CD4-positive, alpha-beta T cell treated with Interleukin-1 beta for 1 hour (primary cell): Measurements from ENCODE around the gene MAPKAPK5.
A peak's percentile ranks its signal among the peaks of the same experiment; 100 is the strongest.
"Not testable (repeated sequence)": the region's sequence is repeated elsewhere in the genome, so short reads cannot be mapped to it uniquely, and the experiment has no call there.

ENCODE experiments used
- DNase-seq, 2 donors: peaks; one replicate each; pipeline ENCODE4 v3.0.0-alpha.2; 2020 to 2022

MAPKAPK5 gene, protein sequence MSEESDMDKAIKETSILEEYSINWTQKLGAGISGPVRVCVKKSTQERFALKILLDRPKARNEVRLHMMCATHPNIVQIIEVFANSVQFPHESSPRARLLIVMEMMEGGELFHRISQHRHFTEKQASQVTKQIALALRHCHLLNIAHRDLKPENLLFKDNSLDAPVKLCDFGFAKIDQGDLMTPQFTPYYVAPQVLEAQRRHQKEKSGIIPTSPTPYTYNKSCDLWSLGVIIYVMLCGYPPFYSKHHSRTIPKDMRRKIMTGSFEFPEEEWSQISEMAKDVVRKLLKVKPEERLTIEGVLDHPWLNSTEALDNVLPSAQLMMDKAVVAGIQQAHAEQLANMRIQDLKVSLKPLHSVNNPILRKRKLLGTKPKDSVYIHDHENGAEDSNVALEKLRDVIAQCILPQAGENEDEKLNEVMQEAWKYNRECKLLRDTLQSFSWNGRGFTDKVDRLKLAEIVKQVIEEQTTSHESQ

GRCh38 chr12:111841750-111842555 is at the start of gene MAPKAPK5:
Gene MAPKAPK5, plus strand, starts transcription at chr12:111842228. Its CDS starts 506 bp downstream, at chr12:111842734.
- DNase-seq = peak; percentile 96 to 98

GRCh38 chr12:111792856-111793235 is 49.2 kb upstream of the MAPKAPK5 start:
- DNase-seq = no peak

GRCh38 chr12:111798182-111798581 is 43.8 kb upstream of the MAPKAPK5 start:
- DNase-seq = no peak

- DNase-seq = no peak
Measured at GRCh38 chr12:111799758-111800157, 42.3 kb upstream of the MAPKAPK5 start.

DNA sequence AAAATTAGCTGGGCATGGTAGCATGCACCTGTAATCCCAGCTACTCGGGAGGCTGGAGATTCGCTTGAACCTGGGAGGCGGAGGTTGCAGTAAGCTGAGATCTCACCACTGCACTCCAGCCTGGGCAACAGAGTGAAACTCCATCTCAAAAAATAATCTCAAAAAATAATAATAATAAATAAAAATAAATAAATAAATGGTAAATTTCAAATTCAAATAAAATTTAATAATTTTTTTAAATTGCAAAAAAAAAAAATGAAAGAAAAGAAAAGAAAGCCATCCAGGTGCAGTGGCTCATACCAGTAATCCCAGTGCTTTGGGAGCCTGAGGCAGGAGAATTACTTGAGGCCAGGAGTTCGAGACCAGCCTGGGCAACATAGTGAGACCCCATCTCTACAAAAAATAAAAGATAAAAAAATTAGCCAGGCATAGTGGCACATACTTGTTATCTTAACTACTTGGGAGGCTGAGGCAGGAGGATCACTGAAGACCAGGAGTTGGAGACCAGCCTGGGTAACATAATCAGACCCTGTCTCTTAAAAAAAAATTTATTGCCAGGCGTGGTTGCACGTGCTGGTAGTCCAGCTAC is 38.9 kb upstream of the MAPKAPK5 start:
- no peak for DNase-seq

GRCh38 chr12:111803851-111804250 is 38.2 kb upstream of the MAPKAPK5 start:
- no peak for DNase-seq

GRCh38 chr12:111806304-111806703 is 35.7 kb upstream of the MAPKAPK5 start:
- DNase-seq = no peak

DNA sequence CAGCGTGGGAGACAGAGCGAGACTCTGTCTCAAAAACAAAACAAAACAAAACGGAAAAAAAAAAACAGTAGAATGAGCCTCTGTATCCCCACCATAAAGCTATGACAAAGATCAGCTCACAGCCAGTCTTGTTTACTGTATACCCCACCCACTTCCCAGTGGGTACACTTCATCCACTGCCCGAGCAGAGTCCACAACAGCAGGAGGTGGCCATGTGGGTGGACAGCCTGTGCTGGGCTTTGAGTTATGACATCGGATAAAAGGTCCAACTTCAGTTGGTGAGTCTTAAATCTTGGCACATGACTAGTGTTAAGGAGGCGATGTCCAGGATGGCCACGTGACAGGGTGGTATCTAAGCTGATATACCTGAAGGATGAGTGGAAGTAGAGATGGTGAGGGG is 34.8 kb upstream of the MAPKAPK5 start:
- DNase-seq = no peak

GRCh38 chr12:111812881-111813741 is 28.9 kb upstream of the MAPKAPK5 start:
- DNase-seq = peak; percentile 65 to 70

DNA sequence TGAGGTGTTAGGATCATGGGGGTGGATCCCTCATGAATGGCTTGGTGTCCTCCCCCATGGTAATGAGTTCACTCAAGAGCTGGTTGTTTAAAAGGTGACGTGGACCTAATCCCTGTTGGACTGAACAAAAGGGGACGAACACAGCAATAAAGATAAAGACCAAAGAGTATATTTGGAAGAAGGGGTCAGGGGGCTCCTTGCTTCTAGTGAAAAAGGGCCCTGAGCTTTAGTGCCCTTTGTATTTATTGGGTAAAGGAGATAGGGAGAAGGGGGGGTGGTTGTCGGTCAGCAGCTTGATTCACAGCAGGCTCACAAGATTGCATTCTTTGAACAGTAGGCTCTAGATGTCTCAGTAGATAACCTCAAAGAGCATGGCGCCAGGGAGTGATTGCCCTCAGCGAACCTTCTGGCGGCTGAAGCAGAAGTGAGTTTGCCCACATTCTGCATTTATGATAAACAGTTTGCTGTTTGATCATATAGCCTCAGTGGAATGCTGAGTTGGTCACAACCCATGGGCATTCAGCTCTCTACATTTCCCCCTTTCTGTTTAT is 25.9 kb upstream of the MAPKAPK5 start:
- no peak for DNase-seq

DNA sequence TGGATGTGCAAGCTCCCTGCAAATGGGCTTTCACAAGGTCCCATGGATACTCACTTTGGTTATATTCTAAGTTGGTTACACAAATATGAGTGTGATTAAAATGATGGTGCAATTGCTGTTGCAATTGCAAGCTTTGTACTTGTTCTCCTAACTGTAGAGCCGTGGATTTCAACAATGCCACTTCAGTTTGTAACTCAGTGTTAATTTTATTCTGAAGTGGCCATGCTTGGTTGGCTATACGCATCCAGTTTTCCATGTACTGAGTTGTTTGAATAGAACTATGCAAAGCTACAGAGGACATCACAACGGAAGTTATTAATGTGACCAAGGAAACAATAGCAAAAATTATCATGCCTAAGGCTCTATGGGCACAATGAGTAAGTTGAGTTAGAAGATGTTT is 25.1 kb upstream of the MAPKAPK5 start:
- not testable (repeated sequence) for DNase-seq

DNA sequence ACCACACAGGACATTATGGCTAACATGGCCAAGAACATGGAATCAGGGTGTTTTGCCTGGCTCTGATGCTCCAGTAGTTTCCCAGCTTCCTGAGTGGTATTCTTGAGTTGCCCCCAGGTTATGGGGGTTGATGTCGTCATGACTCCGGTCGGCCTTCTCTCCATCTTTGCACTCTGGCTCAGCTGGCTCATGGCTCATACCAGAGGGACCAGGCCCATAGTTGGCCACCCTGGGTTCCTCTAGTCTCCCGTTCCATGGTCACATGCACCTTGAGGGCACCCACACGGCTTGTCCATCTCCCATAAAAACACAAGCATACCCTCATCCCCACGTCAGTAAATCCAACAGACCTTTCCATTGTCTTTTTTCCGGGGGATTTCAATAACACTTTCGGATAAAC is 23.7 kb upstream of the MAPKAPK5 start:
- DNase-seq = no peak

- DNase-seq = no peak
Measured at GRCh38 chr12:111819191-111820158, 22.6 kb upstream of the MAPKAPK5 start.

GRCh38 chr12:111820828-111821227 is 21.2 kb upstream of the MAPKAPK5 start:
- DNase-seq = not testable (repeated sequence)

DNA sequence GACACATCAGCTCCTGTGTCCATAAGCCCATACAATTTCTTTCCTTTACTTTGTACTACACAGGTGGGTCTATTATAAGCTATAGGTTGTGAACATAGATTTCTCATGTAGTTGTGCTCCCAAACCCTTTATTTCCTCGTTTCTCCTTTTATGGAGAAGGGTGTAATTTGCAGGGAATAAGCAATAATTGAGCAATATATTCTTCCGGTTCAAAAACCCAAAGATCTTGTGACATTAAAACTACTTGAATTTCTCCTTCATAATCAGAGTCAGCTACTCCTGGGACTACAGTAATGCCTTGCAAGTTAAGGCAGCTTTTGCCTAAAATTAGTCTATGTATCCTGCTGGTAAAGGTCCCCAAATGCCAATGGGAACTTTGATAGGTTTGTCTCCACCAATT is 19.1 kb upstream of the MAPKAPK5 start:
- DNase-seq = no peak

- DNase-seq = no peak
Measured at GRCh38 chr12:111823891-111824290, 18.1 kb upstream of the MAPKAPK5 start.

GRCh38 chr12:111824312-111824711 is 17.7 kb upstream of the MAPKAPK5 start:
- peak in 1 of 2 donors; percentile 40 for DNase-seq

- DNase-seq = no peak
Measured at GRCh38 chr12:111825509-111825908, 16.5 kb upstream of the MAPKAPK5 start.

DNA sequence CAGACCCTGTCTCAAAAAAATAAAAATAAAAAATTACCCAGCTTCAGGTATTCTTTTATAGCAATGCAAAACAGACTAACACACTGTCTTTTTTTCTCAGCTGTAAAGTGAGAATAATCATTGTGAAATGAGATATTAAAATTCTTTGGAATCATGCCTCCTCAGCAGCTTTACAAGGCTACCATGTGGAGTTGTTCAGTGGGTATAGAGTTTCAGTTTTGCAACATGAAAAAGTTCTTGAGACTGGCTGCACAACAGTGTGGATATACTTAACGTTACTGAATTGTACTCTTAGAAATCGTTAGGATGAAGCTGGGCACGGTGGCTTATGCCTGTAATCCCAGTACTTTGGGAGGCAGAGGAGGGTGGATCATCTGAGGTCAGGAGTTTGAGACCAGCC is 15.7 kb upstream of the MAPKAPK5 start:
- no peak for DNase-seq

GRCh38 chr12:111826992-111827391 is 15.0 kb upstream of the MAPKAPK5 start:
- no peak for DNase-seq

- DNase-seq = no peak
Measured at GRCh38 chr12:111827907-111828306, 14.1 kb upstream of the MAPKAPK5 start.
